T-helper 9 cell (primary cell): ENCODE data around the gene SIPA1L3.
"Not testable (repeated sequence)": the region's sequence is repeated elsewhere in the genome, so short reads cannot be mapped to it uniquely, and the experiment has no call there.

Experiments
- DNase-seq: peaks from one replicate; pipeline ENCODE4 v3.0.0-alpha.2; 2020

SIPA1L3 gene

GRCh38 chr19:38024992-38025908, 118.2 kb downstream of the SIPA1L3 start:
- DNase-seq = no peak

DNA sequence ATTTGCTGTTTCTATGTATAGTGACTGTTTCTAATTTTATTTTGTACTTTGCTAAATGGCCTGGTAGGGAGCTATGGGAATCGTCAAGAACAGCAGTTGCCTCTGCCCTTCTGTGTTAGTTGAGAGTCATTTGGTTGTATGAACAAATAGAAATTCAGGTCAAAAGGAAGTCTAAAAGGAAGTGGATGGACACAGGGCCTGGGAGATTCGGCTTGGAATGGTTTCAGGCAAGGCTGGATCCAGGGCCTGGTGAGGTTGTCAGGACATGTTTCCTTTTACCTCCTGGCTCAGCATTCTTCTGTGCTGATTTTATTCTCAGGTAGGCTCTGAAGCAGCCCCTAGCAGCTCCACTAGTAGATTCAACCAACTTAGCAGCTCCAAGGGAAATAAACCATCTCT, 118.9 kb downstream of the SIPA1L3 start:
- no peak for DNase-seq

- no peak for DNase-seq
Measured at GRCh38 chr19:38028913-38029510, 122.0 kb downstream of the SIPA1L3 start.

DNA sequence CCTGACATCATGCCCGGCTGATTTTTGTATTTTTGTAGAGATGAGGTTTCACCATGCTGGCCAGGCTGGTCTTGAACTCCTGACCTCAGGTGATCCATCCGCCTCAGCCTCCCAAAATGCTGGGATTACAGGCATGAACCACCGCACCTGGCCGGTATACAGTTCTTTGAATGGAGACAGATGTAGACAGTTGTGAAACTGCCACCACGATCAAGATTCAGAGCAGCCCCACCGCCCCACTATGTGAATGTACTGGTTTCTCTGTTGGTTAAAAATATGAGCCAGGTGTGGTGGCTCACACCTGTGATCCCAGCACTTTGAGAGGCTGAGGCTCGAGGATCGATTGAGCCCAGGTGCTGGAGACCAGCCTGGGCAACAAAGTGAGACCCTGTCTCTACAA, 123.0 kb downstream of the SIPA1L3 start:
- DNase-seq = not testable (repeated sequence)

DNA sequence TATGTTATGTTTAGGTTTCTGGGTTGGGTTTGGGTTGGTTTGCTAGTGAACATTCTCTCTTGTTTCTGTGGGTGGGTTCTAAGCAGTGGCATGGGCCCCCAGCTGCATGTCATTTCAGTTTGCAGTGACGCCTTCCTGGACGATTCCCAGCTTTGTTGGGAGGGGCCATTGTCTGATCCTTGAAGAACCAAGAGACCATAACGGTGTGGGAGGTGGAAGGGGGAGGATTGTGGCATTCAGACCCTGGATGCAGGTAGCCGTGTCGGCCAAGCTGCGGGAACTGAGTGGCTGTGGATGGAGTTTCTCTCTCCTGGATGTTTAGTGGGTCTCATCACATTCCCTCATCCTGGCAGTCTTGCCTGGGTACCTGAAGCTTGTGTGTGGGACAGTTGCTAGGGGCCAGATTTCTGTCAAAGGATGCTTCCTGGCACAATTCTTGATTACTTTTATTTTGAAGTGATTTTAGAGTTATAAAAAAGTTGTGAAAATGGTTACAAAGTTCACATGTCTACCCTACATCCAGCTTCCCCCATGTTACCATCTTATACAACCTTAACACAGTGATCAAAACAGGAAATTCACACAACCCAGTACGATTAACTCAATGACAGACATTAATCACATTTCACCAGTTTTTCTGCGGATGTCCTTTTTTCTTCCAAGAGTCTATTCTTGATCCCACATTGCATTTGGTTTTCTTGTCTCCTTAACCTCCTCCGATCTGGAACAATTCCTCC, 123.8 kb downstream of the SIPA1L3 start:
- DNase-seq = no peak

DNA sequence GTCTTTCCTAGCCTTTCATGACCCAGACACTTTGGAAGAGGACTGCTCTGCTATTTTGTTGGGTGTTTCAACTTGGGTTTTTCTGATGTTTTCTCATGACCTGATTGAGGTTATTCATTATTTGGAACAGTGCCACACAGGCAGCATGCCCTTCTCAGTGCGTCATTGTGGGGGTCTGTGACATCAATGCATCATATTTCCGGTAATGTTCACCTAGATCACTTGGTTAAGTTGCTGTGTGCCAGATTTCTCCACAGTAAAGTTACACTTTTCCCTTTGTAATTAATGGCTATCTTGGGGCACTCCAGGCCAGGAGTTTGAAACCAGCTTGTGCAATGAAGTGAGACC, 124.4 kb downstream of the SIPA1L3 start:
- no peak for DNase-seq

- no peak for DNase-seq
Measured at GRCh38 chr19:38032151-38032550, 125.1 kb downstream of the SIPA1L3 start.

- no peak for DNase-seq
Measured at GRCh38 chr19:38032951-38033350, 125.9 kb downstream of the SIPA1L3 start.

- DNase-seq = no peak
Measured at GRCh38 chr19:38033658-38034491, 126.9 kb downstream of the SIPA1L3 start.

DNA sequence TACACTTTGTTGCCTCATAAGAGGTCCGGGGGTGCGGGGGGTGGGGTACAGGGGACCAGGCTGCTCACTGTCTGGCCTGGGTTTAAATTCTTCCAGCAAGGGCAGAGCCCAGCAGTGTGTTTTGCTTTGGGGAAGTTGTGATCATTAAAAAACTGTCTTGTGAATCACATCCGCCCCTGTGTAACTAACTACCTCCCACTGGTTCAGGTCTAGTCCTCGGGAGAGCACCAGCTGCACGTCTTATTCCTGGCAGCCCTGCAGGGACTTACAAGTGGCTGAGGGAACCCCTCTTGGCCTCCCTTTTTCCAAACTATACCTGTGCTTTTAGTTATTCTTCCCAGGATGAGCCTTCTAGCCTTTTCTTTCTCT, 127.5 kb downstream of the SIPA1L3 start:
- no peak for DNase-seq

- no peak for DNase-seq
Measured at GRCh38 chr19:38035515-38036495, 128.8 kb downstream of the SIPA1L3 start.

DNA sequence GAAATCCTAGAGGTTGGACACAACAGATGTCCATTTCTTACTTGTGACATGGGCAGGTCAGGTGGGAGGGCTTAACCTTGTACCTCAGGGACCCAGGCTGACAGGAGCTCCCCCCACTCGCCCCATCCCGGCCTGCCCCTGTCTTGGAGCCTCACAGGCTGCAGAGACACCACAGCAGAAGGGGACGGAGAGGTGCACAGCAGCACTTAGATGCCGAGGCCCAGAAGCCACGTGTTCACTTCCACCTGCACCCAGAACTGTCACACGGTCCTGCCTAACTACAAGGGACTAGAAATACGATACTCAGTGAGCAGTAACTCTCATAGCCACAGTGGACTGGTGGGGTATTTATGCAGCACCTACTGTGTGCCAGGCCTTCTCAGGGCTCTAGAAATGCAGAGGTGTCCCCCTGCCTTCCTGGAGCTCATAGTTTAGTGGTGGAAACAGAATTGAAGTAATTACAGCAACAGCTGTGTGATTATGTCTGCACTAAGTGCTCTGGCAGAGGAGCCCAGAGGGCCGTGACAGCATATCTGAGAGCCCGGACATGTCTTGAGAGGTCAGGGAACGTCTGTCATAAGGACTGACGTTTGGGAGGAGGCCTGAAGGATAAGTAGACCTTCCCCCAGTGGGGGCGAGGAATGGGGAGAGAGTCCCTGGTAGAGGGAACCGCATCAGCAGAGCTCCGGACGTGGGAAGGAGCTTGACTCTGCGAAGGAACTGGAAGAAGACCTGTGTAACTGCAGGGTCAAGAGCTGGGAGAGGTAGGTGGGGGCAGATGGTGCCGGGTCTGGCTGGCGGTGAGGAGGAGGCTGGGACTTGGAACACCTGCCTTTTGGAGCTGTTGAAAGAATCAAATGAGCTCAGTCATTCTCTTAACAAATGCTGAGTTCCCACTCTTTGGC, 130.0 kb downstream of the SIPA1L3 start:
- DNase-seq = no peak

GRCh38 chr19:38039966-38040365, 133.0 kb downstream of the SIPA1L3 start:
- no peak for DNase-seq

- no peak for DNase-seq
Measured at GRCh38 chr19:38042132-38042531, 135.1 kb downstream of the SIPA1L3 start.

GRCh38 chr19:38043649-38044144, 136.7 kb downstream of the SIPA1L3 start:
- no peak for DNase-seq

GRCh38 chr19:38044267-38045111, 137.5 kb downstream of the SIPA1L3 start:
- DNase-seq = no peak

- no peak for DNase-seq
Measured at GRCh38 chr19:38045554-38046253, 138.7 kb downstream of the SIPA1L3 start.

DNA sequence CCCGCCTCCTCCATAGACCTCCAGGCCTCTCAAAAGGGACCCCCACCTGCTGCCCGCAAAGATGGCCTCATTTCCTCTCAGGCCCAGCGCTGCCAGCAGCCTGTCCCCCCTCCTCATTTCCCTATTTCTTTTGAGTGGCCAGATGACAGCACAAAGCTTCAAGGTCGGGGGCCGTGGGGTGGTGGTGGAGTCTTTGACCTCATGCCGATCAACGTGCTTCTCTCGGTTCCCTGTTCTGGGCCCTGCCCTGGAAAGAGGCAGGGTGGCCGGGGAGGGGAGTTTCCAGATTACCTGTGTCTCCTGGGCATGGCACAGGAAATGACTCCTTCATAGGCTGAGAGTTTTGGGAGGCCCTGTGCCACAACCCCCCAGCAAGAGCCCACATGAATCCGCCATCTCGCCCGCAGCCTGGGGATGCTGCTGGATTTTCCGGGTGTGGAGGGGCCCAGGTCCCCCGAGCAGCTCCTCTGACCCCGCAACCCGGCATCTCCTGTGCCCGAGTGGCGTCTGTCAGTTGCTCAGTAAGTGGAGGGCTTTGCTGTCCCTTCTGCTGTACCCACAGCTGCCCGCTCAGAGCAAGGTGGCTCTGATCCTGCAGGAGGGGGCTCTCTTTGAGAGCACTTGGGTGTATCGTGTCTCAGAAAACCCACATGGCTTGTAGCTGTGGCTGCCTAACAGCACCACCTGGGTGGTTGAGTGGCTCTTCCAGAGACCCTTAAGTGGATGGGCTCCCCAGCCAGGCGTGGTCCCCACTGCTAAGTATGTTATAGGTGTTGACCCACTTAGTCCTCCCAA, 139.4 kb downstream of the SIPA1L3 start:
- DNase-seq = no peak
